ENCODE measurements around the gene NEGR1.
A peak's percentile ranks its signal among the peaks of the same experiment; 100 is the strongest.

The NEGR1 gene

DNA sequence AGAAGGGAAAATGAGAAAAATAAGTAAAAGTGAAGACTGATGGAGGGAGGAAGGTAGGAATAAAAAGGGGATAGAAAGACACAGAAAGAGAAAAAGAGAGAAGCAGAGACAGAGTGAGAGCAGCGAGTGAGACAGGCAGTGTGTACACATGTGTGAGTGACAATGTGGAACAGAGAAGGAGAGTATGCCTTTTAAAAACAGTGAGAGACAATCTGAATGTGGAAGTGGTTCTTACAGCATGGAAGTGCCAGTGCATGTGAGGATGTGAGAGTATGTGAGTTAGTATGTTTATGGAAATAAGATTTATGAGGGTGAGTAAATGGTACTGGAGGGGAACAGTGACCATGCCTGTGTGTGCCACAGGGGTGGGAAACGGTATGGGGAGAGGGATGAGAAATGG is 1.2 kb downstream of the NEGR1 start:
- TF ChIP-seq, protein P1, sequence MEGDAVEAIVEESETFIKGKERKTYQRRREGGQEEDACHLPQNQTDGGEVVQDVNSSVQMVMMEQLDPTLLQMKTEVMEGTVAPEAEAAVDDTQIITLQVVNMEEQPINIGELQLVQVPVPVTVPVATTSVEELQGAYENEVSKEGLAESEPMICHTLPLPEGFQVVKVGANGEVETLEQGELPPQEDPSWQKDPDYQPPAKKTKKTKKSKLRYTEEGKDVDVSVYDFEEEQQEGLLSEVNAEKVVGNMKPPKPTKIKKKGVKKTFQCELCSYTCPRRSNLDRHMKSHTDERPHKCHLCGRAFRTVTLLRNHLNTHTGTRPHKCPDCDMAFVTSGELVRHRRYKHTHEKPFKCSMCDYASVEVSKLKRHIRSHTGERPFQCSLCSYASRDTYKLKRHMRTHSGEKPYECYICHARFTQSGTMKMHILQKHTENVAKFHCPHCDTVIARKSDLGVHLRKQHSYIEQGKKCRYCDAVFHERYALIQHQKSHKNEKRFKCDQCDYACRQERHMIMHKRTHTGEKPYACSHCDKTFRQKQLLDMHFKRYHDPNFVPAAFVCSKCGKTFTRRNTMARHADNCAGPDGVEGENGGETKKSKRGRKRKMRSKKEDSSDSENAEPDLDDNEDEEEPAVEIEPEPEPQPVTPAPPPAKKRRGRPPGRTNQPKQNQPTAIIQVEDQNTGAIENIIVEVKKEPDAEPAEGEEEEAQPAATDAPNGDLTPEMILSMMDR (IDR thresholded peaks at IDR 0.05): no peak
- Histone ChIP-seq H3K4me3 (peak overlapping the region; percentile 78), H3K27ac (peak overlapping the region; percentile 44 to 64)
- no peak for DNase-seq (ENCODE audit: low spot score)

DNA sequence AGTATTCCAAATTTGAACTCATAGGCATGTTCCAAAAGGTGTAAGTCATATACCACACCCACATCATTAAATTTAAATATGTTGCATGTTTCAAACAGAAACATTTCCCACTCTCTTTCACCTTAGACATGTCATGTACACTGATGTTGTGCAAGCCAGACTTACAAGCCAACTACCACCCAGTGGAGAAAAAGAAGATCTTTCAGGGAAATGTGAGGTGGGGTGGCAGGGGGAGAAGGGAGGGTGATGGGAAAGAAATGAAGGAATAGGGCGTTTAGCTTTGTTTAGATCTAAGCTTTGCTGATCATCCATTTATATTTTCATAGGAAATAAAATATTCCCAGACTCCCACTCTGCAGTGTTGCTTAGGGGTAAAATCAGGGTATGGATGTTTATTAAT is 1.6 kb downstream of the NEGR1 start:
- TF ChIP-seq, protein P1 (IDR thresholded peaks at IDR 0.05): no peak
- H3K4me3 ChIP-seq: peak overlapping the region; percentile 78

DNA sequence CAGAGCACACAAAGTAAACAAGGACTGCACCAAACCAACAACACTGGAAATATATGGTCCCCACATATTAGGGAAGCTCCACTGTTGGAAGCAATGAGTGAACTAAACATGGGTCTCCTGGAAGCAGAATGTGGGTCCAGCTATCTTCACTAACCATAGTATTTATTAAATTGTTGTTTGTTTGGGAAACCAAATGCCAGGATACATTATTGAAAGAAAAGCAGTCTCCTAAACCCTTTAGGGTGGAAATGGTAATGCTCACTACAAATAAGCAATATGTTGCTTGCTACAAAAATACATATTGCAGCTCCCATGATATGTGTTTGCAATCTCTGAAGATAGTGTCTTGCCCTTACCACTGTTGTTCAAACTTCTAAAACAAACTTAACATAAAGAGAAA is 2.2 kb downstream of the NEGR1 start:
- TF ChIP-seq, protein P1 (IDR thresholded peaks at IDR 0.05): no peak
- DNase-seq (ENCODE audit: low spot score): no peak
- H3K4me3 ChIP-seq: peak overlapping the region; percentile 78
- H3K27ac ChIP-seq: peak overlapping the region in 1 of 2 donors; percentile 4

More for the DNA sequence above, 1.6 kb downstream of the NEGR1 start:
- peak overlapping the region; percentile 52 to 64 for H3K27ac ChIP-seq
- DNase-seq (ENCODE audit: low spot score): no peak

DNA sequence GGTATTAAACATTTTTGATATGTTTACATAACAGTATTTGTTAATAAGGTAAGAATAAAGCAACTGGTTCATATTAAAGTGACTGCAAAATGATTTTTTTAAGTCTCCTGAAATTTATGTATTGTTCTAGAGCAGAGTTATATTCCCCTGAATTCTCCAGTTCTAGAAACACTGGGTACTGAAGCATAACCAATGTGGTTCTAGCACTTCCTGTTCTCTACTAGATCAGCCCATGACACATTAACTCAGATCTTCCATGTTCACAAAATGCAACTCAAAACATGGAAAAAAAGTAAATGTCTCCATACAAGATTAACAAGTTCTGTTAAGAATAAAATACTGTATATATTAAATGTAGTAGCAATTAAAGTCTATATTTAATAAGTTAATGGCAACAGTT is 3.9 kb downstream of the NEGR1 start:
- no peak overlapping the region for H3K27ac ChIP-seq
- no peak for DNase-seq (ENCODE audit: low spot score)
- H3K4me3 ChIP-seq: no peak overlapping the region
- TF ChIP-seq, protein P1 (IDR thresholded peaks at IDR 0.05): no peak

DNA sequence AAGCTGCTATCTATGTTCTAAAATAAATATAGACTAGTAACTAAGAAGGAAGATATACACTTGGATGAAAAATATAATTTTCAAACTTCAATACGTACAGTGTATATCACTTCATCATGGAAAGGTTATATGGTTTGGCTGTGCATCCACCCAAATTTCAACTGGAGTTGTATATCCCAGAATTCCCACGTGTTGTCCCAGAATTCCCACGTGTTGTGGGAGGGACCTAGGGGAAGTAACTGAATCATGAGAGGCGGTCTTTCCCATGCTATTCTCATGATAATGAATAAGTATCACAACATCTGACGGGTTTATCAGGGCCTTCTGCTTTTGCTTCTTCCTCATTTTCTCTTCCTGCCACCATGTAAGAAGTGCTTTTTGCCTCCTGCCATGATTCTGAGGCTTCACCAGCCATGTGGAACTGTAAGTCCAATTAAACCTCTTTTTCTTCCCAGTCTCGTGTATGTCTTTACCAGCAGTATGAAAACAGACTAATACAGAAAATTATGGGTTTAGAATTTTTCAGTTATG is 10.7 kb downstream of the NEGR1 start:
- Histone ChIP-seq H3K4me3 (no peak overlapping the region), H3K27ac (no peak overlapping the region)
- no peak for DNase-seq (ENCODE audit: low spot score)
- TF ChIP-seq, protein P1 (IDR thresholded peaks at IDR 0.05): no peak

DNA sequence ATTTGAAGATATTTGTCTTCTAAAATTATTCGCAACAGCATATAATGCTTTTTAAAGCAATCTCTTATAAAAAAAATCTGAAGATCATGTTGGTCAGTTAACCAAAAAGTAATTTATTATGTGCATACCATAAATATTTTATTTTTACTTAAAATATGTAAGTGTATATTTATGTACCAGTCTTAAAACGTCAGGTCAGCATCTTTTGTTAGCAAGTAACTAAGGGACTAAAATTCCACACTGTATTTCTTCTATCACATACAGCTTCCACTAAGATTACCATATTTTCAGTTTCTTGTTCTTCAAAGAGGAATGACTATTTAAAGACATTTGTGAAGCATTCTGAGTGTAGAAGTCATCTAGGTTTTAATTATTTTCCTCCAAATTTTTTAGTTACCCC is 19.6 kb downstream of the NEGR1 start:
- H3K4me3 ChIP-seq: no peak overlapping the region

DNA sequence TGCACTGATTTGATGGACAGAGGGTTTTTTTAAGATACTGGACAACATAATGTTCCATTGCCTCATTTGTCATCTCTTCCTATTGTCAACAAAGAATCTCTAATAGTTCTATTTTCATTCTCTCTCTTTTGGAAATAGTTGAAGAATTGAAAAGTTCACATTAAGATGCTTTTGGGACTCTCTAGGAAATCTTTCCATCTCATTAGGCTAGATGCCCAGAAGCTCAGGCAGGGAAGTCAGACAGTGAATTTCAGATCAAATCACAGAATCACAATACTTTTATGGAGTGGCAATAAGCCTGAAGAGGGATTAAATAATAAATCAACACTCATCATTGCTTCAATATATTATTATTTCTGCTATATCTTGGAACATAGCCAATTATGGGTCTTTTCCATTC is 29.2 kb downstream of the NEGR1 start:
- Histone ChIP-seq H3K4me3 (no peak overlapping the region), H3K27ac (no peak overlapping the region)
- TF ChIP-seq, protein P1 (IDR thresholded peaks at IDR 0.05): no peak
- no peak for DNase-seq (ENCODE audit: low spot score)

More for the DNA sequence above, 19.6 kb downstream of the NEGR1 start:
- no peak for DNase-seq (ENCODE audit: low spot score)
- H3K27ac ChIP-seq: no peak overlapping the region
- TF ChIP-seq, protein P1 (IDR thresholded peaks at IDR 0.05): no peak
